ENCODE results near the gene POU3F3.

GRCh38 chr2:104888489-104889258 lies 34.8 kb downstream of the POU3F3 start:
- TF ChIP-seq EZH2 (IDR thresholded peaks at IDR 0.05; ENCODE audit: low read length): no peak
- TF ChIP-seq CTCF (optimal IDR thresholded peaks at IDR 0.05 in 1 of 3, IDR thresholded peaks at IDR 0.05 in 1 of 3, conservative IDR thresholded peaks at IDR 0.05 in 1 of 3; ENCODE audit: extremely low read depth in 1 of 3, insufficient read depth in 2 of 3, low read length in 3 of 3): no peak

Data from keratinocyte (primary cell).